Measurements from ENCODE around the gene DUSP14. TPM values are rescaled to one million over a fixed set of nuclear protein-coding genes. Genes with fewer than 3 reads are reported as not detected.
"Not testable (repeated sequence)": the region's sequence is repeated elsewhere in the genome, so short reads cannot be mapped to it uniquely, and the experiment has no call there.

Gene DUSP14
- total RNA-seq, 2 donors from 2014 or later, result 8.2 to 10.2 TPM

GRCh38 chr17:37490638-37491614 is 1.2 kb downstream of the DUSP14 start:
- Mint-ChIP-seq H3K27me3 (peaks cover 0 to 4% of the 10 kb centered on the region in 2 donors), H3K4me1 (ENCODE audit: low read depth in 2 of 2) (peaks cover 18 to 31% of the 10 kb centered on the region in 2 donors), H3K9me3 (no peaks in the 10 kb centered on the region), H3K4me3 (peak overlapping the region; percentile 95), H3K27ac (peak overlapping the region; percentile 51 to 75), H3K36me3 (no peaks in the 10 kb centered on the region)
- ATAC-seq, result no peak
- DNase-seq (ENCODE audit: low spot score), result peak; percentile 61

GRCh38 chr17:37492167-37492566 is 2.5 kb downstream of the DUSP14 start:
- Mint-ChIP-seq H3K36me3 (no peaks in the 10 kb centered on the region), H3K9me3 (no peaks in the 10 kb centered on the region), H3K27ac (no peak overlapping the region), H3K4me3 (no peak overlapping the region), H3K27me3 (peaks cover 0 to 4% of the 10 kb centered on the region in 2 donors), H3K4me1 (ENCODE audit: low read depth in 2 of 2) (peaks cover 18 to 31% of the 10 kb centered on the region in 2 donors)
- ATAC-seq (no peak), DNase-seq (ENCODE audit: low spot score) (no peak)

GRCh38 chr17:37493249-37494027 is 3.7 kb downstream of the DUSP14 start:
- Mint-ChIP-seq H3K27me3 (no peaks in the 10 kb centered on the region), H3K4me1 (ENCODE audit: low read depth in 2 of 2) (peaks cover 18 to 24% of the 10 kb centered on the region in 2 donors), H3K36me3 (no peaks in the 10 kb centered on the region), H3K27ac (no peak overlapping the region), H3K9me3 (no peaks in the 10 kb centered on the region), H3K4me3 (no peak overlapping the region)
- DNase-seq (ENCODE audit: low spot score) (peak; percentile 12), ATAC-seq (no peak)

GRCh38 chr17:37494401-37494831 is 4.7 kb downstream of the DUSP14 start:
- peaks cover 15 to 18% of the 10 kb centered on the region in 2 donors for H3K4me1 Mint-ChIP-seq (ENCODE audit: low read depth in 2 of 2)
- no peaks in the 10 kb centered on the region for H3K27me3 Mint-ChIP-seq
- no peaks in the 10 kb centered on the region for H3K36me3 Mint-ChIP-seq
- H3K27ac Mint-ChIP-seq, result no peak overlapping the region
- H3K4me3 Mint-ChIP-seq, result no peak overlapping the region
- ATAC-seq, result no peak
- no peaks in the 10 kb centered on the region for H3K9me3 Mint-ChIP-seq
- no peak for DNase-seq (ENCODE audit: low spot score)

GRCh38 chr17:37494971-37495370 is 5.3 kb downstream of the DUSP14 start:
- H3K4me3 Mint-ChIP-seq, result no peak overlapping the region
- no peaks in the 10 kb centered on the region for H3K36me3 Mint-ChIP-seq
- H3K27ac Mint-ChIP-seq, result no peak overlapping the region
- H3K4me1 Mint-ChIP-seq (ENCODE audit: low read depth in 2 of 2), result peaks cover 13 to 18% of the 10 kb centered on the region in 2 donors
- H3K9me3 Mint-ChIP-seq, result no peaks in the 10 kb centered on the region
- DNase-seq (ENCODE audit: low spot score) (no peak), ATAC-seq (no peak)
- H3K27me3 Mint-ChIP-seq, result no peaks in the 10 kb centered on the region

- ATAC-seq (no peak), DNase-seq (ENCODE audit: low spot score) (no peak)
- no peak overlapping the region for H3K27ac Mint-ChIP-seq
- no peaks in the 10 kb centered on the region for H3K36me3 Mint-ChIP-seq
- H3K4me3 Mint-ChIP-seq, result no peak overlapping the region
- peaks cover 0 to 3% of the 10 kb centered on the region in 2 donors for H3K4me1 Mint-ChIP-seq (ENCODE audit: low read depth in 2 of 2)
- H3K27me3 Mint-ChIP-seq, result no peaks in the 10 kb centered on the region
- no peaks in the 10 kb centered on the region for H3K9me3 Mint-ChIP-seq
Observed at GRCh38 chr17:37500378-37500777, 10.7 kb downstream of the DUSP14 start.

GRCh38 chr17:37502009-37502936 is 12.6 kb downstream of the DUSP14 start:
- no peaks in the 10 kb centered on the region for H3K36me3 Mint-ChIP-seq
- ATAC-seq, result no peak
- no peak overlapping the region for H3K4me3 Mint-ChIP-seq
- no peaks in the 10 kb centered on the region for H3K27me3 Mint-ChIP-seq
- peaks cover 0 to 10% of the 10 kb centered on the region in 2 donors for H3K4me1 Mint-ChIP-seq (ENCODE audit: low read depth in 2 of 2)
- H3K27ac Mint-ChIP-seq, result no peak overlapping the region
- DNase-seq (ENCODE audit: low spot score), result no peak
- H3K9me3 Mint-ChIP-seq, result no peaks in the 10 kb centered on the region

- Mint-ChIP-seq H3K4me1 (ENCODE audit: low read depth in 2 of 2) (peaks cover 0 to 10% of the 10 kb centered on the region in 2 donors), H3K9me3 (no peaks in the 10 kb centered on the region), H3K27ac (no peak overlapping the region), H3K27me3 (no peaks in the 10 kb centered on the region), H3K4me3 (no peak overlapping the region), H3K36me3 (no peaks in the 10 kb centered on the region)
- ATAC-seq (no peak), DNase-seq (ENCODE audit: low spot score) (no peak)
Observed at GRCh38 chr17:37503148-37503547, 13.5 kb downstream of the DUSP14 start.

GRCh38 chr17:37505333-37505732 is 15.6 kb downstream of the DUSP14 start:
- no peaks in the 10 kb centered on the region for H3K9me3 Mint-ChIP-seq
- no peak for ATAC-seq
- H3K4me3 Mint-ChIP-seq, result no peak overlapping the region
- DNase-seq (ENCODE audit: low spot score), result no peak
- H3K27ac Mint-ChIP-seq, result no peak overlapping the region
- no peaks in the 10 kb centered on the region for H3K36me3 Mint-ChIP-seq
- H3K4me1 Mint-ChIP-seq (ENCODE audit: low read depth in 2 of 2), result peaks cover 0 to 12% of the 10 kb centered on the region in 2 donors
- H3K27me3 Mint-ChIP-seq, result no peaks in the 10 kb centered on the region

GRCh38 chr17:37506678-37507077 is 17.0 kb downstream of the DUSP14 start:
- no peak overlapping the region for H3K27ac Mint-ChIP-seq
- no peaks in the 10 kb centered on the region for H3K36me3 Mint-ChIP-seq
- no peaks in the 10 kb centered on the region for H3K27me3 Mint-ChIP-seq
- H3K4me1 Mint-ChIP-seq (ENCODE audit: low read depth in 2 of 2), result peaks cover 0 to 15% of the 10 kb centered on the region in 2 donors
- no peaks in the 10 kb centered on the region for H3K9me3 Mint-ChIP-seq
- no peak overlapping the region for H3K4me3 Mint-ChIP-seq
- ATAC-seq (peak in 1 of 2 donors; percentile 53), DNase-seq (ENCODE audit: low spot score) (no peak)

- ATAC-seq, result no peak
Observed at GRCh38 chr17:37507111-37507510, 17.4 kb downstream of the DUSP14 start.

GRCh38 chr17:37510056-37510455 is 20.4 kb downstream of the DUSP14 start:
- DNase-seq (ENCODE audit: low spot score), result no peak
- Mint-ChIP-seq H3K9me3 (no peaks in the 10 kb centered on the region), H3K27me3 (no peaks in the 10 kb centered on the region), H3K27ac (no peak overlapping the region), H3K4me3 (no peak overlapping the region), H3K4me1 (ENCODE audit: low read depth in 2 of 2) (peaks cover 0 to 14% of the 10 kb centered on the region in 2 donors), H3K36me3 (no peaks in the 10 kb centered on the region)
- no peak for ATAC-seq

More at GRCh38 chr17:37507111-37507510, 17.4 kb downstream of the DUSP14 start:
- no peak for DNase-seq (ENCODE audit: low spot score)
- H3K27me3 Mint-ChIP-seq, result no peaks in the 10 kb centered on the region
- H3K9me3 Mint-ChIP-seq, result no peaks in the 10 kb centered on the region
- H3K36me3 Mint-ChIP-seq, result no peaks in the 10 kb centered on the region
- H3K4me1 Mint-ChIP-seq (ENCODE audit: low read depth in 2 of 2), result peaks cover 0 to 15% of the 10 kb centered on the region in 2 donors
- H3K27ac Mint-ChIP-seq, result no peak overlapping the region
- H3K4me3 Mint-ChIP-seq, result no peak overlapping the region

GRCh38 chr17:37511642-37512041 is 22.0 kb downstream of the DUSP14 start:
- not testable (repeated sequence) for H3K36me3 Mint-ChIP-seq; H3K9me3 Mint-ChIP-seq; H3K27ac Mint-ChIP-seq; H3K4me3 Mint-ChIP-seq; H3K4me1 Mint-ChIP-seq (ENCODE audit: low read depth in 2 of 2); DNase-seq (ENCODE audit: low spot score); ATAC-seq; H3K27me3 Mint-ChIP-seq

All from natural killer cell treated with Interleukin-12 subunit alpha and Interleukin-12 subunit beta and Interleukin-15 and Interleukin-18, amount 100 ng/mL, for 72 hours (primary cell).